HG03571 (cell line): ENCODE measurements around the gene WSCD1.

Experiments
- ATAC-seq: cut with Tn5 transposase; IDR thresholded peaks from one replicate; pipeline ENCODE4 v1.9.1; 2021; ENCODE audit not compliant: unreplicated experiment

The WSCD1 gene

GRCh38 chr17:6104956-6105648 lies 34.9 kb downstream of the WSCD1 start:
- no peak for ATAC-seq

DNA sequence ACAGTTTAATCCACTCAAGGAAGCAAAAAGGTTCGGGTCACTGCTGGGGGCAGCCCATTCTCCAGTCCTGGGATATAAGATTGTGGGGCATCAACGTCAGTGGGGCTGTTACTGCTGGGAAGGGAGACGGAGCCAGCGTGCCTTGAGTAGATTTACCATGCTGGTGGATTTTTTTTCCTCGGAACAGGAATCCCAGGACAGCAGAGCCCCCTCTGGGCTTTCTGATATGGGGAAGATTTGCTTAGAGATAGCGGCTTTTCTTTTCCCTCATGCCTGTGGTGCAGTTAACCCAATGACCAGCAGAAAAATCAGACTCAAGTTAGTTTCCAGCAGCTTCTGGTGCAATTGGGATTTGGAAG lies 35.4 kb downstream of the WSCD1 start:
- no peak for ATAC-seq

- no peak for ATAC-seq
These were observed 36.0 kb downstream of the WSCD1 start for GRCh38 chr17:6106212-6106611.

DNA sequence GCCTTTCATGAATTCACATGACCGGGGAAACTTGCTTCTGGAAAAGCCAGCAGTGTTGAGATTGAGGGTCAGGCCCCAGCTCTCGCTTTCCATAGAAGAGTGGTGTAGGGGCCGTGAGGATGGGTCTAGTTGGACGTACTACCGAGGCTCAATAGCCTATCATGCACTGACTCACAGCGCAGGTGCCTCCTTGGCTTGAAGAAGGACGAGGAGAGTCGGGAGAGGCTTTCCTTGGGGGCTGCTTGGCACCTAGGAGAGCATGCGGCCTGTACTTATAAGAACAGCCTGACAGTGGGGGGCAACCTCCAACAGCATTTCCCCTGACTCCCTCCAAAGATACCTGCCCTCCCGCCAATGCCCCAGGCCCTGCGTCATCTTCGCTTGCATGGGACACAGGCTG lies 37.6 kb downstream of the WSCD1 start:
- no peak for ATAC-seq

GRCh38 chr17:6108382-6108781 lies 38.2 kb downstream of the WSCD1 start:
- ATAC-seq, result no peak

DNA sequence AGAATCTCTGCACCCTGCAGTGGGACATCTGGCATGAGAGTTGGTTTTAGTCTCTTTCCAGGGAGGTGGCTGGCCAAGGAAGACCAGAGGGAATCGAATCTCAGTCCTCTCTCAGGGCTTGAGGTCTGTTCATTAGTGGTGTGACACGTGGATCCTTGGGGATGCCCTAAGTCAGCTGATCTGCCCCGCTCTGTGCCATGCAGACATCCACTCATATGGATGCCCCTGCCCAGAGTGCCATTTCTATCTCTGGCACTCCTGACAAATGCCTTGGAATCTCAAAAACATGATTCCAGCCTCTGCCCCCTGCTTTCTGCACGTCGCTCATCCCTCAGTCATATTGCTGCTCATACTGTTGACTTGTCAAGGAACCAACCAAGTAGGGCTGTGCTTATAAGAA lies 38.8 kb downstream of the WSCD1 start:
- no peak for ATAC-seq

DNA sequence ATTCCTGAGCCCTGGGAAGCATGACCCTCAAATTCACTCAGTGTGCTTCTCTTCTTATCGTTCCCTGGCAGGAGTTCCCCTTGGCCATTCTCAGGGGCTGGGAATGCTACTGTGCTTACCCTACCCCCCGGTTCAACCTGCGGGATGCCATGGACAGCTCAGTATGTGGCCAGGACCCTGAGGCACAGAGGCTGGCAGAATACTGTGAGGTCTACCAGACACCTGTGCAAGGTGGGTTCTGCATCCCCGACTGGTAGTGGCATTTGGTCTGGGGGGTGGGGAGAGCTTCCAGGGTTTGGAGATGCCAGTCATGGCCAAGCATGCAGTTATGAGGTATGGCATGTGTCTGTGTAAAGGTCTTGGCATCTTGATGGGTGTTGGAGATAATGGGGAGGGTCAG lies 39.4 kb downstream of the WSCD1 start:
- no peak for ATAC-seq

- ATAC-seq, result no peak
These were observed 39.9 kb downstream of the WSCD1 start for GRCh38 chr17:6110088-6110487.

DNA sequence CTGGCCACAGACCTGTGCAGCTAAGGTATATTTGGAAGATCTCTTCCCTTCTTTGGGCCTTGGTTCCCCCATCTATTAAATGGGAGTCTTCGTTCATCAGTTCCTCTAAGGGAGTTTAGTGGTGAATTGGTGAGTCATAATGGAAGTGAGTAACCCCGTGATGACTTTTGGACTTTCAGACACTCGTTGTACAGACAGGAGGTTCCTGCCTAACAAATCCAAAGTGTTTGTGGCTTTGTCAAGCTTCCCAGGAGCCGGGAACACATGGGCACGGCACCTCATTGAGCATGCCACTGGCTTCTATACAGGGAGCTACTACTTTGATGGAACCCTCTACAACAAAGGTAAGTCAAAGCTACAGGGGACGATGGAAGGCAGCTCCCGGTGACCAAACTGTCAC lies 40.4 kb downstream of the WSCD1 start:
- ATAC-seq, result no peak

GRCh38 chr17:6120351-6120750 lies 50.2 kb downstream of the WSCD1 start:
- ATAC-seq, result no peak

DNA sequence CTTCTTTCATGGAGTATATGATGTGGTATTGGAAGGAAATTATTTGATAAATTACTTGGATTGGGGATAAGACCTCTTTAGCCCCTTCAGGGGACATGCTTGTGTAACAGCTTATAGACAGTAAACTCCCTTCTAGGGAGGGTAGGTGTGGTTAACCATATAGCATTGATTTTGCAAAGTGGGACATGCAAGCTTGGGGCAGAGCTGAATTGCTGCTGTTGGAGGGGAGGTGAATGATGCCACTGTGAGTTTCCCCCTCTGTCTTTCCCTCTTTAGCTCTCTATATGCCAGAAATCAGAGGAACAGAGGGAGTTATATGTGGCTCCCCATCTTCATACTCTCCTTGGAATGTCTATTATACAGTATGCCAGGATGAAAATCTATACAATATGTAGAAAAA lies 54.7 kb downstream of the WSCD1 start:
- ATAC-seq, result no peak

DNA sequence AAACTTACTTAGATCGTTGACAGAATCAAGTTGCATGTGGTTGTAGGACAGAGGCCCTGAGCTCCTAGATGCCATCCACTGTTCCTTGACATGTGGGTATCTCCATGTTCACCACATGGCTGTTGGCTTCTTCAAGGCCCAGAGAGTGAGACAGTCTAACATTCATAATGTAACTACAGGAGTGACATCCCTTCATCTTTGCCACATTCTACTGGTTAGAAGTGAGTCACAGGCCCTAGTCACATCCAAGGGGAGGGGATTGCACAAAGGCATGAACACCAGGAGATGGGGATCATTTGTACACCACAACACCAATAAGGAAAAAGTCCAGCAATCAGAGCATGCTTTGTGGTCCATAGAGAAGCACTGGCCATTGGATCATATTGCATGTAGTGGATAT lies 56.6 kb downstream of the WSCD1 start:
- ATAC-seq, result no peak

DNA sequence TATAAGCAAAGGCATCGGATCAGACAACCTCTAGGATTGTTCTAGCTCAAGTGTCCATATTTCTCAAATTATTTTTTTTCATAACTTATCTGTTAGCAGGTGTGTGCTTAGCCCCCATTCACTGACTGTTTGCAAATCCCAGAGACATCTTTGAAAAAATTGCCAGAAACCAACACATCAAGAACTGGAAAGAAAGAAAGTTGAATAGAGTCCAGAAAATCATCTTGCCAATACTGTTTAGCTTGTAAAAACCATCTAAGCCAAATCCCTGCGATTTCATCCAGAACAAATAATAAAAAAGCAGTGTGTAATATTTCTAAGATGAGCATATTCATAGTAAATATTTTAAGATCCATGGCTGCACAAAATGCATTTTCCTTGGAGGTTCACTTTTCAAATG lies 64.5 kb downstream of the WSCD1 start:
- no peak for ATAC-seq

DNA sequence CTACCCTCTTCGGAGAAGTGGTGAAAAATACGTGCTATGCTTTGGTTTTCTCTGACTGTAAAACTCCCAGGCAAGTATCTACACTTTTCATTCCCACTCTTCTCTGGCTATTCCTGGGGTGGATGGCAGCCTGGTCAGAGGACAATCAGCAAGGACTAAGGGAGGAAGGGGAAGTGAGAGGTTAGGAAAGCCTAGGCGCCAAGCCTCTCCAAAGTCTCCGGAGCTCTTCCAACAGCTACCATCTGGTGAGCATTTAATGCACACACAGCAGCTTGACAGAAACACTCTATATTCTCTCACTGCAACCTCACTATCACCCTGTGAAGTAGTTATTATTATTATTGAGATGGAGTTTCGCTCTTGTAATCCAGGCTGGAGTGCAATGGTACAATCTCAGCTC lies 65.1 kb downstream of the WSCD1 start:
- ATAC-seq, result no peak

DNA sequence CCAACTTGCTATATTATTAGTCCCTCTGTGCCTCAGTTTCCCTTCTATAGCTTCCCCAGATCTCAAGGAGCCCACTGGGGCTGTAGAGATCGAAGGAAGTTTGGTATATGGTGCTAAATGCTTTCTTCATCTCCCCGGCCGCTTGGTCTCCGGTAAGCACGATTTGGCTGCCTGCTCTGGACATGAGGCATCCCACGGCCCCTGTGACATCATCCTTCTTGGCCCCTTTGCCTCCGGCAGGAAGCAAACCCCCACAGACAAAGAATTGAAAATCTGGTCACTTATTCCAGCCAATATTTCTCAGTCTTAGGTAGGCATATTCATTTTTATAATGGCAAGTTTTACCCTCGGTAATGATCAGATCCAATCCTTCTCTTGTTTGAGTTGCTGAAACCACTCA lies 65.8 kb downstream of the WSCD1 start:
- no peak for ATAC-seq

DNA sequence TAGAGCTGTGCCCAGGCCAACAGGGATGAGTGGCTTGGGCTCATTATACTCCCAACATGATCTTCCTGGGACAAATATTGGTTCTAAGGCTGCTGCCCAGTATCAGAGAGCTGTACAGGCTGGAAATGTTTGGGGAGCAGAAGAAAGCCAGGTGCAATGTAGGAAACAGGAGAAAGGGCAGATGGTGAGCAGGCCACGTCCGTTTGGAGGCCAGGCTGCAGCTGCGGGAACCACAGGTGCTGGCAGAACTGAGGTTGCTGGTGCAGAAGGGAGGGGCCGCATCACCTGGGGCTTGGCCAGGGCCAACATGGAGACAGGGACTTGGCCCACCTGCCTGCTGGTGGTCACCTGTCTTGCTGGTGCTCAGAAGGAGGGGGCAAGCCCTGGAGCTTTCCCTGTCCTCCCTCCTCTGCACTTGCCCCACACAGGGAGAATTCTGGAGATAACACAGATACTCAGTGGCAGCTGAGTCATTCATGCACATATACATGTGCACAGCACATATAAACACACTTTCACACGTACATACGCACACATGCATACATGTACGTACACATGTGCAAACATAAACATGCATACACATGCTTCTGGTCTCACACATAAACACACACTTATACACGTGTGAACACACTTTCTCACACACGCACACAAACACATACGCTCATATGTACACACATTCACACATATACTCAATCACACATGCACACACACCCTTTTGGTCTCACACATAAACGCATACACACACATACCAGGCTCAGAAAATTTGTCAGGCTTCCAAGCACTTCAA lies 67.7 kb downstream of the WSCD1 start:
- ATAC-seq, result no peak

- no peak for ATAC-seq
These were observed 68.7 kb downstream of the WSCD1 start for GRCh38 chr17:6138761-6139446.

GRCh38 chr17:6139447-6139832 lies 69.3 kb downstream of the WSCD1 start:
- no peak for ATAC-seq

GRCh38 chr17:6140188-6140587 lies 70.0 kb downstream of the WSCD1 start:
- no peak for ATAC-seq

GRCh38 chr17:6140728-6141330 lies 70.7 kb downstream of the WSCD1 start:
- no peak for ATAC-seq

DNA sequence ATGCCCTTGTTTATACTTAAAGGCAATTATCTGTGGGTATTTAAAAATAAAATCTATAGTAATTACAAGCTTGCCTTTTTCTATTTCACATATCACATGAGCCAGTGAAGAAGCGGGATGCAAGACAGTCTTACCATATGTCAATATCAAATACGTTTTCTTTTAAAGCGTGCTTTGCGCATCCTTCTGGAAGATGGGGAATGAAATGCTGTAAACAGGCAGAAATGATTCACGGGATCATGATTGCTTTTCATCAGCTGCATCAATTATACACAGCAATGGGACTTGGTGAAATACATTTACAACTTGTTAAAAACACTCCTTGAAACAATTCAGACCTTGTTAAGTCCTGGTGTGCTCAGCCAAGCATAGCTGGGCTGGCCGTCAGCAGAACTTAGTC lies 72.5 kb downstream of the WSCD1 start:
- ATAC-seq, result no peak

- no peak for ATAC-seq
These were observed 75.8 kb downstream of the WSCD1 start for GRCh38 chr17:6145946-6146345.
